Measurements from ENCODE around the gene EN1.

- TF ChIP-seq NR3C1 (IDR thresholded peaks at IDR 0.05) (no peak), NFE2L2 (conservative IDR thresholded peaks at IDR 0.05; ENCODE audit: low read length) (no peak), RAD21 (conservative IDR thresholded peaks at IDR 0.05 in 1 of 2, IDR thresholded peaks at IDR 0.05 in 1 of 2) (peak; percentile 76 to 90), FOSL2 (IDR thresholded peaks at IDR 0.05) (no peak), FOSL2 (CRISPR knock-in tag; IDR thresholded peaks at IDR 0.05) (no peak), BCL3 (IDR thresholded peaks at IDR 0.05) (no peak), POLR2A (IDR thresholded peaks at IDR 0.05; ENCODE audit: low read length) (no peak), ESRRA (IDR thresholded peaks at IDR 0.05; ENCODE audit: borderline replicate concordance, low read length) (no peak), SREBF2 (IDR thresholded peaks at IDR 0.05) (no peak)
- TF ChIP-seq, protein P1, sequence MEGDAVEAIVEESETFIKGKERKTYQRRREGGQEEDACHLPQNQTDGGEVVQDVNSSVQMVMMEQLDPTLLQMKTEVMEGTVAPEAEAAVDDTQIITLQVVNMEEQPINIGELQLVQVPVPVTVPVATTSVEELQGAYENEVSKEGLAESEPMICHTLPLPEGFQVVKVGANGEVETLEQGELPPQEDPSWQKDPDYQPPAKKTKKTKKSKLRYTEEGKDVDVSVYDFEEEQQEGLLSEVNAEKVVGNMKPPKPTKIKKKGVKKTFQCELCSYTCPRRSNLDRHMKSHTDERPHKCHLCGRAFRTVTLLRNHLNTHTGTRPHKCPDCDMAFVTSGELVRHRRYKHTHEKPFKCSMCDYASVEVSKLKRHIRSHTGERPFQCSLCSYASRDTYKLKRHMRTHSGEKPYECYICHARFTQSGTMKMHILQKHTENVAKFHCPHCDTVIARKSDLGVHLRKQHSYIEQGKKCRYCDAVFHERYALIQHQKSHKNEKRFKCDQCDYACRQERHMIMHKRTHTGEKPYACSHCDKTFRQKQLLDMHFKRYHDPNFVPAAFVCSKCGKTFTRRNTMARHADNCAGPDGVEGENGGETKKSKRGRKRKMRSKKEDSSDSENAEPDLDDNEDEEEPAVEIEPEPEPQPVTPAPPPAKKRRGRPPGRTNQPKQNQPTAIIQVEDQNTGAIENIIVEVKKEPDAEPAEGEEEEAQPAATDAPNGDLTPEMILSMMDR (IDR thresholded peaks at IDR 0.05): peak; percentile 77
Measured at GRCh38 chr2:118865106-118865505, 17.7 kb upstream of the EN1 start.

All from A549 (cell line).